ENCODE results near the gene AMZ2. TPM values are rescaled to one million over a fixed set of nuclear protein-coding genes. Genes with fewer than 3 reads are reported as not detected.

The AMZ2 gene
- total and polyA plus RNA-seq, 2 of the 8 experiments (the other 6 are each of a cell fraction or from before 2014, with no cell fraction given): 49.5 to 71.0 TPM

GRCh38 chr17:68231541-68231940 is 16.3 kb upstream of the AMZ2 start:
- Histone ChIP-seq H4K20me1 (replicated peaks in 1 of 2; ENCODE audit: control insufficient read depth in 1 of 2, insufficient read depth in 2 of 2, low read length in 2 of 2) (no peaks in the 10 kb centered on the region), H3K56ac (replicated peaks; ENCODE audit: insufficient read length, low read depth, low read length) (no peak overlapping the region), H3K79me2 (ENCODE audit: control insufficient read depth in 1 of 2, insufficient read depth in 2 of 2, low read length in 2 of 2) (no peaks in the 10 kb centered on the region), H4K91ac (replicated peaks; ENCODE audit: insufficient read length, low read length) (no peak overlapping the region), H3K27ac (ENCODE audit: low read depth, low read length) (no peak overlapping the region), H3K4me2 (ENCODE audit: insufficient read depth in 1 of 2, low read depth in 2 of 2, low read length in 2 of 2) (no peak overlapping the region), H3K36me3 (ENCODE audit: control insufficient read depth in 2 of 4, insufficient read depth in 4 of 4, low read length in 3 of 4) (no peaks in the 10 kb centered on the region), H3K4me3 (ENCODE audit: extremely low read depth in 1 of 4, insufficient read depth in 2 of 4, low read depth in 3 of 4, low read length in 4 of 4) (no peak overlapping the region), H2BK15ac (ENCODE audit: low read length) (no peak overlapping the region), H3K79me1 (ENCODE audit: low read depth, low read length) (no peaks in the 10 kb centered on the region), H2AFZ (ENCODE audit: low read length) (no peak overlapping the region), H2BK12ac (ENCODE audit: low read depth, low read length) (no peak overlapping the region), H2AK5ac (ENCODE audit: low read depth, low read length) (no peak overlapping the region), H2BK120ac (replicated peaks; ENCODE audit: low read depth, low read length) (no peak overlapping the region), H3K23ac (ENCODE audit: insufficient read length) (no peak overlapping the region), H3K9ac (replicated peaks in 1 of 4; ENCODE audit: extremely low read depth in 1 of 4, low read depth in 3 of 4, low read length in 3 of 4) (no peak overlapping the region), H3K27me3 (replicated peaks in 1 of 4; ENCODE audit: control insufficient read depth in 3 of 4, extremely low read depth in 1 of 4, insufficient read depth in 3 of 4, low read length in 3 of 4) (no peaks in the 10 kb centered on the region), H2BK5ac (ENCODE audit: low read depth, low read length) (no peak overlapping the region), H2BK20ac (ENCODE audit: low read length) (no peak overlapping the region), H3K18ac (ENCODE audit: extremely low read depth, low read length) (no peak overlapping the region), H3K4ac (replicated peaks; ENCODE audit: insufficient read length, low read depth, low read length) (no peak overlapping the region), H3K4me1 (replicated peaks in 1 of 4; ENCODE audit: control insufficient read depth in 3 of 4, insufficient read depth in 4 of 4, low read length in 3 of 4) (peaks cover 0 to 3% (median 0%) of the 10 kb centered on the region in 4 experiments; a peak in 1 of 7 replicates), H3K23me2 (ENCODE audit: low read depth, low read length) (no peaks in the 10 kb centered on the region), H3K9me3 (ENCODE audit: insufficient read depth in 2 of 2, low read depth in 1 of 2, low read length in 1 of 2) (no peaks in the 10 kb centered on the region), H4K8ac (ENCODE audit: extremely low read depth, insufficient read depth, low read length) (no peak overlapping the region), H3K14ac (ENCODE audit: insufficient read length) (no peak overlapping the region), H4K5ac (ENCODE audit: insufficient read length, low read depth, low read length) (no peak overlapping the region)
- CTCF ChIA-PET (ENCODE audit: partially characterized antibody): no interaction called here
- WGBS, 2 experiments (ENCODE audit: extremely low coverage in 1 of 2, insufficient coverage in 1 of 2, insufficient read length in 1 of 2, insufficient replicate concordance in 2 of 2, low coverage in 1 of 2, low lambda C conversion rate in 2 of 2, missing lambda C conversion rate in 1 of 2): 95% methylated on average over 1 of the region's 1 CpG; no CpG with 5 or more reads in 1 of the 2 experiments
- POLR2A ChIA-PET (ENCODE audit: partially characterized antibody): interaction anchor here (1.0 kb wide), 1 partner anchor 9 kb away, joined by 3 read pairs; no protein-coding TSS in a partner anchor
- no peak for DNase-seq (ENCODE audit: low read depth in 1 of 2, low spot score in 2 of 2)
- FAIRE-seq: no peak
- TF ChIP-seq PHF8 (conservative IDR thresholded peaks at IDR 0.05; ENCODE audit: low read depth, low read length): no peak

Data from H1 (cell line).